ENCODE data around the gene LRRC7.

- TF ChIP-seq, protein P1, sequence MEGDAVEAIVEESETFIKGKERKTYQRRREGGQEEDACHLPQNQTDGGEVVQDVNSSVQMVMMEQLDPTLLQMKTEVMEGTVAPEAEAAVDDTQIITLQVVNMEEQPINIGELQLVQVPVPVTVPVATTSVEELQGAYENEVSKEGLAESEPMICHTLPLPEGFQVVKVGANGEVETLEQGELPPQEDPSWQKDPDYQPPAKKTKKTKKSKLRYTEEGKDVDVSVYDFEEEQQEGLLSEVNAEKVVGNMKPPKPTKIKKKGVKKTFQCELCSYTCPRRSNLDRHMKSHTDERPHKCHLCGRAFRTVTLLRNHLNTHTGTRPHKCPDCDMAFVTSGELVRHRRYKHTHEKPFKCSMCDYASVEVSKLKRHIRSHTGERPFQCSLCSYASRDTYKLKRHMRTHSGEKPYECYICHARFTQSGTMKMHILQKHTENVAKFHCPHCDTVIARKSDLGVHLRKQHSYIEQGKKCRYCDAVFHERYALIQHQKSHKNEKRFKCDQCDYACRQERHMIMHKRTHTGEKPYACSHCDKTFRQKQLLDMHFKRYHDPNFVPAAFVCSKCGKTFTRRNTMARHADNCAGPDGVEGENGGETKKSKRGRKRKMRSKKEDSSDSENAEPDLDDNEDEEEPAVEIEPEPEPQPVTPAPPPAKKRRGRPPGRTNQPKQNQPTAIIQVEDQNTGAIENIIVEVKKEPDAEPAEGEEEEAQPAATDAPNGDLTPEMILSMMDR (IDR thresholded peaks at IDR 0.05) = no peak
- TF ChIP-seq POLR2A (IDR thresholded peaks at IDR 0.05) = no peak
These were observed 466.7 kb downstream of the LRRC7 start for GRCh38 chr1:70034403-70034802.

Data from esophagus squamous epithelium (tissue), 4 donors.